Neural progenitor cell (in vitro differentiated cells): ENCODE results near the gene VTI1A.

Experiments used
- CTCF ChIP-seq: fragments of 200-600 bp; sonication (generic); IDR thresholded peaks from 2 replicates; pipeline ENCODE4 v1.5.1; 2017; ENCODE audit warnings: antibody characterized with exemption, mild to moderate bottlenecking
- EZH2 ChIP-seq: fragments of 200-600 bp; sonication (generic); IDR thresholded peaks from 2 replicates; pipeline ENCODE4 v1.6.1; 2017; ENCODE audit warnings: antibody characterized with exemption, mild to moderate bottlenecking, moderate library complexity
- EZH2phosphoT487 ChIP-seq: fragments of 200-600 bp; sonication (generic); IDR thresholded peaks from 2 replicates; pipeline ENCODE4 v1.6.1; 2017; ENCODE audit warnings: antibody characterized with exemption

- peak; percentile 24 for TF ChIP-seq CTCF
- no peak for TF ChIP-seq EZH2
- no peak for TF ChIP-seq EZH2phosphoT487
These were observed 328.4 kb downstream of the VTI1A start for GRCh38 chr10:112775381-112775780.
